ENCODE results near the gene PSAP. TPM values are rescaled to one million over a fixed set of nuclear protein-coding genes. Genes with fewer than 3 reads are reported as not detected.
A peak's percentile ranks its signal among the peaks of the same experiment; 100 is the strongest.

The PSAP gene
- total and polyA plus RNA-seq, 8 donors = 225 to 781 (median 358) TPM

DNA sequence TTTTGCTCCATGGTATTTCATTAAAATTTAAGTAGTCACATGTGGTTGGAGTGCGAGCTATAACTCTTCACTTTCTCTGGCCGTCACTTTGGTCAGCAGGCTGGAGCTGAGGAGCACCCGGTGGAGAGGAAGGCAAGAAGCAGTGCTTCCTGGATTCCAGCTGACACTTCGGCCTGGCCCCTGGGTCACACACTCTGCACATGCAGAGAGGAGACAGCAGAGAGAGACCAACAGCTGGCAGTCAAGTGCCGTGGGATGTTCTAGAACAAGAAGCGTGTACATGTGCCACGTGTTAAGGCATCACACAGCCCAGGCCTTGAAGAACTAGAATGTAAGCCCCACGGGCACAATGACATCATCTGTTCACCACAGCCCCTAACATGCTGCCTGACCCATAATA, 30.1 kb downstream of the PSAP start:
- intact Hi-C loops (cut with DNase I) = no loop called here
- peaks cover 16 to 95% (median 55%) of the 10 kb centered on the region in 3 donors for H3K36me3 ChIP-seq
- no peak overlapping the region for H3K27ac ChIP-seq
- DNase-seq (no peak), FAIRE-seq (no peak), ATAC-seq (no peak)
- no peak for TF ChIP-seq CTCF (IDR thresholded peaks at IDR 0.05)
- no peak overlapping the region for H3K4me3 ChIP-seq
- H3K4me1 ChIP-seq = no peaks in the 10 kb centered on the region
- WGBS, 2 donors = 90 to 91% methylated on average over 8 of the region's 8 CpGs
- no peaks in the 10 kb centered on the region for H3K27me3 ChIP-seq
- H3K9me3 ChIP-seq = no peaks in the 10 kb centered on the region

DNA sequence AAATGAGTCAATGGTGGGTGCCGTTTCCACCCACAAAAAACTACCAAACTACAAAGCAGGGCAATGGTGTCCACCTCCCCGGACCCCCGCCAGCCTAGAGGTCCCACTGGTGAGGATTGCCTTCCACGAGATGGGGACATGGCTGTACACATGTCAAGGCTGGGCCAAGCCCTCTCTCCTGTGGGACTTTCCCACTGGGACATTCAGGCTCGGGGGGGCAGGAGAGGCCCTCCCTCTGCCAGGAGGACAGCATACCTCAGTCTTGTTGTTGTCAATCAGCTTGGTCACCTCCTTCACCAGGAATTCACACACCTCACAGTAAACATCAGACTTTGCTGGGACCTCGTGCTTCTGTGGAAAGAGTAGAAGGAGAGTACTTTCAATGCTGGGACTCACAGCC, 31.1 kb downstream of the PSAP start:
- H3K36me3 ChIP-seq = peaks cover 16 to 95% (median 54%) of the 10 kb centered on the region in 3 donors
- ATAC-seq = no peak
- no peak for TF ChIP-seq CTCF (IDR thresholded peaks at IDR 0.05)
- 79 to 82% methylated on average over 6 of the region's 6 CpGs for WGBS, 2 donors
- FAIRE-seq = no peak
- H3K9me3 ChIP-seq = no peaks in the 10 kb centered on the region
- no peaks in the 10 kb centered on the region for H3K27me3 ChIP-seq
- no peaks in the 10 kb centered on the region for H3K4me1 ChIP-seq
- intact Hi-C loops (cut with DNase I) = loop anchor here in 1 of 3 donors (10.0 kb wide), 1 partner anchor 435 kb away; no protein-coding TSS in a partner anchor
- no peak overlapping the region for H3K4me3 ChIP-seq
- no peak overlapping the region for H3K27ac ChIP-seq
- DNase-seq = no peak

DNA sequence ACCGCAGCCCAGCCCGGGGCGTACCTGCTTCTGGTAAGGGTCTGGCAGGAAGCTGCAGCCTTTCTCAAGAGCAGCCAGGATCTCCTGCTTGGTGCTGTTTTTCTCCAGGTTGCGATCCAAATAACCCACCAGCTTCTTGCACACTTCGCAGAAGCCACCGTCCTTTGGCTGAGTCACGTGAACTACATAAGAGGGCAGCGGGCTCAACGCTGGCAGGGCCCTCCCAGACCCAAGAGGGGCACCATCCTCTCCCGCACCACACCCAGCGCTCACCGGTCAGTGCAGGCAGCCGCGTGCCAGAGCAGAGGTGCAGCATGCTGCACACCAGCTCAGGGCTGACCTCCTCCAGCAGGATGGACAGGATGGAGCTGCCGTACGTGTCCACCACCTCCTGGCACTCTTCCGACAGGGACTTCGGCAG, 31.6 kb downstream of the PSAP start:
- Histone ChIP-seq H3K36me3 (peaks cover 16 to 91% (median 52%) of the 10 kb centered on the region in 3 donors), H3K4me3 (no peak overlapping the region), H3K27ac (no peak overlapping the region), H3K4me1 (no peaks in the 10 kb centered on the region), H3K27me3 (no peaks in the 10 kb centered on the region), H3K9me3 (no peaks in the 10 kb centered on the region)
- no peak for TF ChIP-seq CTCF (IDR thresholded peaks at IDR 0.05)
- FAIRE-seq (no peak), DNase-seq (peak in 1 of 6 donors; percentile 64), ATAC-seq (no peak)
- 92 to 95% methylated on average over 18 of the region's 18 CpGs for WGBS, 2 donors
- intact Hi-C loops (cut with DNase I) = loop anchor here in 1 of 3 donors (10.0 kb wide), 1 partner anchor 435 kb away; no protein-coding TSS in a partner anchor

GRCh38 chr10:71818674-71819260, 32.3 kb downstream of the PSAP start:
- ATAC-seq = no peak
- DNase-seq = no peak
- intact Hi-C loops (cut with DNase I) = loop anchor here in 1 of 3 donors (10.0 kb wide), 1 partner anchor 434 kb away; no protein-coding TSS in a partner anchor
- no peaks in the 10 kb centered on the region for H3K27me3 ChIP-seq
- H3K36me3 ChIP-seq = peaks cover 16 to 85% (median 47%) of the 10 kb centered on the region in 3 donors
- H3K4me3 ChIP-seq = no peak overlapping the region
- H3K27ac ChIP-seq = no peak overlapping the region
- TF ChIP-seq CTCF (IDR thresholded peaks at IDR 0.05) = no peak
- no peak for FAIRE-seq
- no peaks in the 10 kb centered on the region for H3K9me3 ChIP-seq
- H3K4me1 ChIP-seq = no peaks in the 10 kb centered on the region
- 89 to 98% methylated on average over 14 of the region's 14 CpGs for WGBS, 2 donors

Data from pancreas (tissue), 10 donors.